ENCODE measurements around the gene ROBO1. TPM values are rescaled to one million over a fixed set of nuclear protein-coding genes. Genes with fewer than 3 reads are reported as not detected.
A peak's percentile ranks its signal among the peaks of the same experiment; 100 is the strongest.

The ROBO1 gene
- total and polyA plus RNA-seq, 2 of the 8 experiments (the other 6 are each of a cell fraction or from before 2014, with no cell fraction given), result 51.4 to 91.0 TPM

DNA sequence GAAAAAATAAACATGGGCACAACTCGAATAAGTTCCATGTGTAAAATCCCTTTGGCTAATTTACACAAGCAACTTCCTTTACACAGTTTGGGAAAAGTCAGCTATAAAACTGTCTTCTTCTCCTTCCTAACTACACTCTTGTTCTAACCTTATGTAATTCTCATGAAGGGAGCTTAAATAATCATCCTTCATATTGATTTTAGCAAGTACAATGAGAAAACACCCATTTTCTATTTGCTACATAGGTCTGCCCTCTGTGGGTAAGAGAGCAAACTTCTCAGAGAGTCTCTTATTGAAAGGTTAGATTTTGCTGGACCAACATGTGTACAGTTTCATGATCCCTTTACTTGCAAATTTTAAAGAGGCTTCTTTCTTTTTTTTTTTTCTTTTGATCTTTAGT, 398.5 kb downstream of the ROBO1 start:
- CTCF ChIA-PET (ENCODE audit: partially characterized antibody), result interaction anchor here (0.6 to 1.5 kb wide), 12 partner anchors 17 to 360 kb away, joined by 3 to 9 read pairs (median 3); no protein-coding TSS in a partner anchor
- no peak overlapping the region for H3K14ac ChIP-seq (ENCODE audit: insufficient read length)
- H3K79me1 ChIP-seq (ENCODE audit: low read depth, low read length), result no peaks in the 10 kb centered on the region
- H2AFZ ChIP-seq (ENCODE audit: low read length), result no peak overlapping the region
- H3K27ac ChIP-seq (ENCODE audit: low read depth, low read length), result no peak overlapping the region
- H3K4ac ChIP-seq (replicated peaks; ENCODE audit: insufficient read length, low read depth, low read length), result no peak overlapping the region
- TF ChIP-seq CTCF (IDR thresholded peaks at IDR 0.05; ENCODE audit: control extremely low read depth in 1 of 3, insufficient read depth in 1 of 3, low read depth in 1 of 3, low read length in 3 of 3), result peak in 1 of 3 experiments; percentile 36; a peak in 1 of 4 replicates
- TF ChIP-seq CBX5 (IDR thresholded peaks at IDR 0.05; ENCODE audit: low read depth, low read length), result no peak
- no peak for TF ChIP-seq TAF1 (IDR thresholded peaks at IDR 0.05; ENCODE audit: low read depth, low read length)
- TF ChIP-seq EP300 (IDR thresholded peaks at IDR 0.05; ENCODE audit: borderline replicate concordance in 1 of 2, low read depth in 2 of 2, low read length in 2 of 2), result no peak
- no peak for TF ChIP-seq SIRT6 (IDR thresholded peaks at IDR 0.05; ENCODE audit: low read length)
- TF ChIP-seq HDAC6 (IDR thresholded peaks at IDR 0.05; ENCODE audit: low read depth, low read length), result no peak
- peak; percentile 50 to 57 for TF ChIP-seq RAD21 (IDR thresholded peaks at IDR 0.05 in 1 of 2, conservative IDR thresholded peaks at IDR 0.05 in 1 of 2; ENCODE audit: low read depth in 2 of 2, low read length in 2 of 2)
- no peak for TF ChIP-seq RNF2 (IDR thresholded peaks at IDR 0.05; ENCODE audit: borderline replicate concordance, low read depth, low read length, missing control alignments, poor library complexity, severe bottlenecking)
- TF ChIP-seq POLR2AphosphoS5 (IDR thresholded peaks at IDR 0.05; ENCODE audit: low read depth, low read length), result no peak
- TF ChIP-seq KDM4A (IDR thresholded peaks at IDR 0.05; ENCODE audit: low read depth, low read length, severe bottlenecking), result no peak
- no peak overlapping the region for H3K4me3 ChIP-seq (ENCODE audit: extremely low read depth in 1 of 4, insufficient read depth in 2 of 4, low read depth in 3 of 4, low read length in 4 of 4)
- H3K23me2 ChIP-seq (ENCODE audit: low read depth, low read length), result no peaks in the 10 kb centered on the region
- no peak overlapping the region for H4K5ac ChIP-seq (ENCODE audit: insufficient read length, low read depth, low read length)
- no peak overlapping the region for H2AK5ac ChIP-seq (ENCODE audit: low read depth, low read length)
- FAIRE-seq, result no peak
- no peaks in the 10 kb centered on the region for H3K79me2 ChIP-seq (ENCODE audit: control insufficient read depth in 1 of 2, insufficient read depth in 2 of 2, low read length in 2 of 2)
- no peak overlapping the region for H4K8ac ChIP-seq (ENCODE audit: extremely low read depth, insufficient read depth, low read length)
- H2BK5ac ChIP-seq (ENCODE audit: low read depth, low read length), result no peak overlapping the region
- no peak overlapping the region for H2BK20ac ChIP-seq (ENCODE audit: low read length)
- H4K20me1 ChIP-seq (replicated peaks in 1 of 2; ENCODE audit: control insufficient read depth in 1 of 2, insufficient read depth in 2 of 2, low read length in 2 of 2), result no peaks in the 10 kb centered on the region
- no peak overlapping the region for H3K56ac ChIP-seq (replicated peaks; ENCODE audit: insufficient read length, low read depth, low read length)
- no peak overlapping the region for H4K91ac ChIP-seq (replicated peaks; ENCODE audit: insufficient read length, low read length)
- peaks cover 5 to 6% of the 10 kb centered on the region in 2 experiments; a peak in 3 of 4 replicates for H3K9me3 ChIP-seq (ENCODE audit: insufficient read depth in 2 of 2, low read depth in 1 of 2, low read length in 1 of 2)
- no peak for DNase-seq (ENCODE audit: low read depth in 1 of 2, low spot score in 2 of 2)
- H3K36me3 ChIP-seq (ENCODE audit: control insufficient read depth in 2 of 4, insufficient read depth in 4 of 4, low read length in 3 of 4), result no peaks in the 10 kb centered on the region
- peaks cover 0 to 4% (median 2%) of the 10 kb centered on the region in 4 experiments; a peak in 3 of 7 replicates for H3K4me1 ChIP-seq (replicated peaks in 1 of 4; ENCODE audit: control insufficient read depth in 3 of 4, insufficient read depth in 4 of 4, low read length in 3 of 4)
- 94% methylated on average over 1 of the region's 1 CpG; no CpG with 5 or more reads in 1 of the 2 experiments for WGBS, 2 experiments (ENCODE audit: extremely low coverage in 1 of 2, insufficient coverage in 1 of 2, insufficient read length in 1 of 2, insufficient replicate concordance in 2 of 2, low coverage in 1 of 2, low lambda C conversion rate in 2 of 2, missing lambda C conversion rate in 1 of 2)
- no peak overlapping the region for H2BK120ac ChIP-seq (replicated peaks; ENCODE audit: low read depth, low read length)
- no peaks in the 10 kb centered on the region for H3K27me3 ChIP-seq (replicated peaks in 1 of 4; ENCODE audit: control insufficient read depth in 3 of 4, extremely low read depth in 1 of 4, insufficient read depth in 3 of 4, low read length in 3 of 4)
- H3K23ac ChIP-seq (ENCODE audit: insufficient read length), result no peak overlapping the region
- H2BK12ac ChIP-seq (ENCODE audit: low read depth, low read length), result no peak overlapping the region
- H3K18ac ChIP-seq (ENCODE audit: extremely low read depth, low read length), result no peak overlapping the region
- POLR2A ChIA-PET (ENCODE audit: partially characterized antibody), result no interaction called here
- H3K4me2 ChIP-seq (ENCODE audit: insufficient read depth in 1 of 2, low read depth in 2 of 2, low read length in 2 of 2), result no peak overlapping the region
- H2BK15ac ChIP-seq (ENCODE audit: low read length), result no peak overlapping the region
- no peak overlapping the region for H3K9ac ChIP-seq (replicated peaks in 1 of 4; ENCODE audit: extremely low read depth in 1 of 4, low read depth in 3 of 4, low read length in 3 of 4)
